GM21390 (cell line): Measurements from ENCODE around the gene CCDC97.

ENCODE experiments used
- ATAC-seq: cut with Tn5 transposase; IDR thresholded peaks from one replicate; pipeline ENCODE4 v1.9.1; 2021; ENCODE audit not compliant: unreplicated experiment

Gene CCDC97

GRCh38 chr19:41318696-41319499 lies 8.9 kb downstream of the CCDC97 start:
- no peak for ATAC-seq

GRCh38 chr19:41319500-41320184 lies 9.7 kb downstream of the CCDC97 start:
- ATAC-seq, result no peak

GRCh38 chr19:41320185-41320518 lies 10.2 kb downstream of the CCDC97 start:
- ATAC-seq, result no peak

GRCh38 chr19:41320568-41320967 lies 10.6 kb downstream of the CCDC97 start:
- no peak for ATAC-seq

- no peak for ATAC-seq
Measured at GRCh38 chr19:41321204-41321599, 11.2 kb downstream of the CCDC97 start.

GRCh38 chr19:41321600-41322270 lies 11.8 kb downstream of the CCDC97 start:
- ATAC-seq, result no peak

- no peak for ATAC-seq
Measured at GRCh38 chr19:41322451-41322850, 12.5 kb downstream of the CCDC97 start.

- no peak for ATAC-seq
Measured at GRCh38 chr19:41323023-41323422, 13.1 kb downstream of the CCDC97 start.

- ATAC-seq, result no peak
Measured at GRCh38 chr19:41323430-41324125, 13.6 kb downstream of the CCDC97 start.

GRCh38 chr19:41324231-41324702 lies 14.3 kb downstream of the CCDC97 start:
- ATAC-seq, result no peak

GRCh38 chr19:41324921-41325639 lies 15.1 kb downstream of the CCDC97 start:
- ATAC-seq, result no peak

- ATAC-seq, result no peak
Measured at GRCh38 chr19:41325640-41325946, 15.6 kb downstream of the CCDC97 start.

GRCh38 chr19:41325947-41326706 lies 16.2 kb downstream of the CCDC97 start:
- no peak for ATAC-seq

GRCh38 chr19:41327076-41327575 lies 17.2 kb downstream of the CCDC97 start:
- no peak for ATAC-seq

- peak; percentile 46 for ATAC-seq
Measured at GRCh38 chr19:41327576-41328156, 17.7 kb downstream of the CCDC97 start.

GRCh38 chr19:41328157-41328841 lies 18.3 kb downstream of the CCDC97 start:
- ATAC-seq, result peak; percentile 12

GRCh38 chr19:41328842-41329225 lies 18.9 kb downstream of the CCDC97 start:
- no peak for ATAC-seq

- ATAC-seq, result no peak
Measured at GRCh38 chr19:41330481-41330880, 20.5 kb downstream of the CCDC97 start.
